Measurements from ENCODE around the gene CARD14.
A peak's percentile ranks its signal among the peaks of the same experiment; 100 is the strongest.

CARD14 gene

DNA sequence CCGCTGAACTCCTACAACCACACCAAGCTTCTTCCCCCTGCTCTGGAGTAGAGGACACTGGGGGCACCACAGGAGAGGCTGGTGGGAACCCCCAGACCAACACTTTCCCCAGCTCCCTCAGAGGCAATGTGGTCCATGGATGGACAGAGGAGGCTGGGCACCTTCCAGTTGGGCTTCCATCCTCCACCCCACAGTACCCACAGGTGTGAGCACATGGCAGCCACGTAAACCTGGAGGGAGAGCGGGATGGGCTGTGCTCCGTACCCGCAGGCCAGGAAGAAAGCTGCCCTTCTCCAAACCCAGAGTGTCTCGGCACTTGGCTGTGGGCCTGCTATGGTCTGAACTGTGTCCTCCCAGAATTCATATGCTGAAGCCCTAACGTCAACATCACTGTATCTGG is 48.6 kb downstream of the CARD14 start:
- no peak for DNase-seq (ENCODE audit: low read depth)
- no peak overlapping the region for H3K4me3 ChIP-seq (ENCODE audit: low read depth, low read length)
- TF ChIP-seq CTCF (IDR thresholded peaks at IDR 0.05; ENCODE audit: low read depth, low read length) (no peak), POLR2A (IDR thresholded peaks at IDR 0.05; ENCODE audit: extremely low read depth, insufficient read length) (no peak), MYC (IDR thresholded peaks at IDR 0.05; ENCODE audit: low read depth, low read length) (no peak)
- TF ChIP-seq, protein P1, sequence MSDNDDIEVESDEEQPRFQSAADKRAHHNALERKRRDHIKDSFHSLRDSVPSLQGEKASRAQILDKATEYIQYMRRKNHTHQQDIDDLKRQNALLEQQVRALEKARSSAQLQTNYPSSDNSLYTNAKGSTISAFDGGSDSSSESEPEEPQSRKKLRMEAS (IDR thresholded peaks at IDR 0.05; ENCODE audit: low read depth, low read length), result no peak

- no peak overlapping the region for H3K4me3 ChIP-seq (ENCODE audit: low read depth, low read length)
- peak; percentile 94 for DNase-seq (ENCODE audit: low read depth)
Measured at GRCh38 chr17:80219013-80219762, 49.4 kb downstream of the CARD14 start.

DNA sequence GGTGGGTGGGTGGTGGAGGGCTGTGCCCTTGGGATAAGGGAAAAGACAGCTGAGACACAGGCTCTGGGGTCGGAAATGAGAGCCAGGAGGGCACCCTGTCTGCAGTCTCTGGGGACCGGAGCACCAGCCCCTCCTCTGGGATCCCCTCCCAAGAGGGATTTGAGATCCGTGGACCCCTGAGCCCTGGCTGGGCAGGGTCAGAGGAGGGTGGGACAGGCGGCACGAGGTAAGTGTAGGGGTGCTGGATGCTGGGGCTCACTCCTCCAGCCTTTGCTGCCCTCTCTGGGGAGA is 49.9 kb downstream of the CARD14 start:
- DNase-seq (ENCODE audit: low read depth), result no peak
- H3K4me3 ChIP-seq (ENCODE audit: low read depth, low read length), result no peak overlapping the region
- TF ChIP-seq, protein P1 (IDR thresholded peaks at IDR 0.05; ENCODE audit: low read depth, low read length), result no peak
- TF ChIP-seq POLR2A (IDR thresholded peaks at IDR 0.05; ENCODE audit: extremely low read depth, insufficient read length) (no peak), CTCF (IDR thresholded peaks at IDR 0.05; ENCODE audit: low read depth, low read length) (no peak), MYC (IDR thresholded peaks at IDR 0.05; ENCODE audit: low read depth, low read length) (no peak)

More at GRCh38 chr17:80219013-80219762, 49.4 kb downstream of the CARD14 start:
- TF ChIP-seq POLR2A (IDR thresholded peaks at IDR 0.05; ENCODE audit: extremely low read depth, insufficient read length) (no peak), MYC (IDR thresholded peaks at IDR 0.05; ENCODE audit: low read depth, low read length) (no peak), CTCF (IDR thresholded peaks at IDR 0.05; ENCODE audit: low read depth, low read length) (no peak)
- TF ChIP-seq, protein P1 (IDR thresholded peaks at IDR 0.05; ENCODE audit: low read depth, low read length), result no peak

DNA sequence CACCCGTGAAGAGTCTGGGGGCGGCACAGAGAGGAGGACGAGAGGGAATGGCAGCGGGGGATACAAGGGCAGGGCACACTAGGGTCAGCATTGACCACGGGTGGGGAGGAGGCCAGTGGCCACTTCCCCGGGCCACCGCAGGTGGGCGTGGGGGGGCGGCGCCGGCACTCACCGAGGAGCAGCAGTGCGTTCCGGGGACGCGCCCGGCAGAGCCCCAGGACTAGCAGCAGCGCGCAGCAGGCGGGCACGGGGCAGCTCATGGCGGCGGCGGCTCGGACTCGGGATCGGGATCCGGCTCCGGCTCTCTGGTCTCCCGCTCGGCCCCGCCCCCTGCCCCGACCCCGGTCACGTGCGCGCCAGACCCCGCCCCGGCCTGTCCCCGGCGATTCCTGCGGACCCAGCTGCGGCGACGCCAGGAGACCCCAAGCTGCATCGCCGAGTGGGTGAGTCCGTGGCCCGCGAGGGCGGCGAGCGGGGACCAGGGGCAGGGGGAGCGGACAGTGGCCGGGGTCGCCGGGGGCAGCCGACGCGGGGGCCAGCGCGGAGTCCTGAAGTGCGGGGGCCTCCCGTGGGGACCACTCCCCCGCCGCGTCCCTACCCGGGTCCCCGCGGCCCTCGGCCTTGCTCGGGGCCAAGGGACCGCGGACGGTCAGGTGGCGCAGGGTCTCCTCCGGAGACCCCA is 50.4 kb downstream of the CARD14 start, which contains the start of the genes SGSH and SLC26A11:
Gene SGSH, minus strand, starts transcription at position 280 of the 682 bp plus-strand sequence. Its CDS starts 20 bp downstream, at position 260.
Gene SLC26A11, plus strand, starts transcription at position 374 of the 682 bp plus-strand sequence. CDS start 1,134 bp downstream, outside the sequence.
- peak; percentile 21 for DNase-seq (ENCODE audit: low read depth)
- H3K4me3 ChIP-seq (ENCODE audit: low read depth, low read length), result no peak within 1 kb of the TSS
- no peak for TF ChIP-seq MYC (IDR thresholded peaks at IDR 0.05; ENCODE audit: low read depth, low read length)
- no peak for TF ChIP-seq POLR2A (IDR thresholded peaks at IDR 0.05; ENCODE audit: extremely low read depth, insufficient read length)
- no peak for TF ChIP-seq CTCF (IDR thresholded peaks at IDR 0.05; ENCODE audit: low read depth, low read length)
- TF ChIP-seq, protein P1 (IDR thresholded peaks at IDR 0.05; ENCODE audit: low read depth, low read length), result no peak

DNA sequence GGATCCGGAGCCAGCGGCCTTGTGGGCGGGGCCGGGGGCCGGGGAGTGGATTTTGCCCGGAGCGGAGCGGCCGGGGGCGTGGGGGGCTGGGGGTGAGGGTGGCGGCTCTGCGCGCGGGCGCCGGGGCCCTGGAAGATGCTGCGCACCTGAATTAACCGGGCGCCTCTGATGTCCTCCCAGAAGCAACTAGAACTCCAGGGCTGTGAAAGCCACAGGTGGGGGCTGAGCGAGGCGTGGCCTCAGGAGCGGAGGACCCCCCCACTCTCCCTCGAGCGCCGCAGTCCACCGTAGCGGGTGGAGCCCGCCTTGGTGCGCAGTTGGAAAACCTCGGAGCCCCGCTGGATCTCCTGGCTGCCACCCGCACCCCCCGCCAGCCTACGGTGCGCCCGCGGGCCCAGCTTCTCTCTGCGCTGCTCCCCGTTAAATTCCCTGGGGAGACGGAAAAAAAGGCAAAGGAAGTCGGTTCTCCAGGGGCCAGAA is 50.9 kb downstream of the CARD14 start:
- TF ChIP-seq, protein P1 (IDR thresholded peaks at IDR 0.05; ENCODE audit: low read depth, low read length), result no peak
- TF ChIP-seq CTCF (IDR thresholded peaks at IDR 0.05; ENCODE audit: low read depth, low read length), result no peak
- TF ChIP-seq POLR2A (IDR thresholded peaks at IDR 0.05; ENCODE audit: extremely low read depth, insufficient read length), result no peak
- TF ChIP-seq MYC (IDR thresholded peaks at IDR 0.05; ENCODE audit: low read depth, low read length), result no peak
- no peak for DNase-seq (ENCODE audit: low read depth)
- H3K4me3 ChIP-seq (ENCODE audit: low read depth, low read length), result no peak overlapping the region

Data from NB4 (cell line).